Measurements from ENCODE around the gene SALL4. TPM values are rescaled to one million over a fixed set of nuclear protein-coding genes. Genes with fewer than 3 reads are reported as not detected.

Gene SALL4
- total and polyA plus RNA-seq, 2 of the 8 experiments (the other 6 are each of a cell fraction or from before 2014, with no cell fraction given), result 108 to 235 TPM

- no peak overlapping the region for H3K23ac ChIP-seq (ENCODE audit: insufficient read length)
- H3K4me1 ChIP-seq (replicated peaks in 1 of 4; ENCODE audit: control insufficient read depth in 3 of 4, insufficient read depth in 4 of 4, low read length in 3 of 4), result no peaks in the 10 kb centered on the region
- no peaks in the 10 kb centered on the region for H3K23me2 ChIP-seq (ENCODE audit: low read depth, low read length)
- H2BK20ac ChIP-seq (ENCODE audit: low read length), result no peak overlapping the region
- no peaks in the 10 kb centered on the region for H3K36me3 ChIP-seq (ENCODE audit: control insufficient read depth in 2 of 4, insufficient read depth in 4 of 4, low read length in 3 of 4)
- H3K56ac ChIP-seq (replicated peaks; ENCODE audit: insufficient read length, low read depth, low read length), result no peak overlapping the region
- no peaks in the 10 kb centered on the region for H4K20me1 ChIP-seq (replicated peaks in 1 of 2; ENCODE audit: control insufficient read depth in 1 of 2, insufficient read depth in 2 of 2, low read length in 2 of 2)
- no peak overlapping the region for H3K4me3 ChIP-seq (ENCODE audit: extremely low read depth in 1 of 4, insufficient read depth in 2 of 4, low read depth in 3 of 4, low read length in 4 of 4)
- H3K27me3 ChIP-seq (replicated peaks in 1 of 4; ENCODE audit: control insufficient read depth in 3 of 4, extremely low read depth in 1 of 4, insufficient read depth in 3 of 4, low read length in 3 of 4), result no peaks in the 10 kb centered on the region
- no peak overlapping the region for H2BK5ac ChIP-seq (ENCODE audit: low read depth, low read length)
- POLR2A ChIA-PET (ENCODE audit: partially characterized antibody), result no interaction called here
- no peak overlapping the region for H4K8ac ChIP-seq (ENCODE audit: extremely low read depth, insufficient read depth, low read length)
- H3K18ac ChIP-seq (ENCODE audit: extremely low read depth, low read length), result no peak overlapping the region
- H2BK15ac ChIP-seq (ENCODE audit: low read length), result no peak overlapping the region
- no peak overlapping the region for H2AK5ac ChIP-seq (ENCODE audit: low read depth, low read length)
- no peaks in the 10 kb centered on the region for H3K79me2 ChIP-seq (ENCODE audit: control insufficient read depth in 1 of 2, insufficient read depth in 2 of 2, low read length in 2 of 2)
- H3K9me3 ChIP-seq (ENCODE audit: insufficient read depth in 2 of 2, low read depth in 1 of 2, low read length in 1 of 2), result no peaks in the 10 kb centered on the region
- H3K4me2 ChIP-seq (ENCODE audit: insufficient read depth in 1 of 2, low read depth in 2 of 2, low read length in 2 of 2), result no peak overlapping the region
- no peak overlapping the region for H4K91ac ChIP-seq (replicated peaks; ENCODE audit: insufficient read length, low read length)
- FAIRE-seq (no peak), DNase-seq (ENCODE audit: low read depth in 1 of 2, low spot score in 2 of 2) (no peak)
- H2BK12ac ChIP-seq (ENCODE audit: low read depth, low read length), result no peak overlapping the region
- CTCF ChIA-PET (ENCODE audit: partially characterized antibody), result no interaction called here
- H3K9ac ChIP-seq (replicated peaks in 1 of 4; ENCODE audit: extremely low read depth in 1 of 4, low read depth in 3 of 4, low read length in 3 of 4), result no peak overlapping the region
- H2AFZ ChIP-seq (ENCODE audit: low read length), result no peak overlapping the region
- no peak overlapping the region for H3K27ac ChIP-seq (ENCODE audit: low read depth, low read length)
- no peak overlapping the region for H3K4ac ChIP-seq (replicated peaks; ENCODE audit: insufficient read length, low read depth, low read length)
- no peak overlapping the region for H2BK120ac ChIP-seq (replicated peaks; ENCODE audit: low read depth, low read length)
- no peak overlapping the region for H4K5ac ChIP-seq (ENCODE audit: insufficient read length, low read depth, low read length)
- WGBS, 2 experiments (ENCODE audit: extremely low coverage in 1 of 2, insufficient coverage in 1 of 2, insufficient read length in 1 of 2, insufficient replicate concordance in 2 of 2, low coverage in 1 of 2, low lambda C conversion rate in 2 of 2, missing lambda C conversion rate in 1 of 2), result 96% methylated on average over 5 of the region's 5 CpGs; no CpG with 5 or more reads in 1 of the 2 experiments
- H3K14ac ChIP-seq (ENCODE audit: insufficient read length), result no peak overlapping the region
- H3K79me1 ChIP-seq (ENCODE audit: low read depth, low read length), result no peaks in the 10 kb centered on the region
- TF ChIP-seq EZH2 (IDR thresholded peaks at IDR 0.05; ENCODE audit: low read depth, low read length, severe bottlenecking) (no peak), JUND (IDR thresholded peaks at IDR 0.05; ENCODE audit: low read length) (no peak), ATF3 (IDR thresholded peaks at IDR 0.05; ENCODE audit: insufficient read depth, low read depth, low read length) (no peak), POLR2A (IDR thresholded peaks at IDR 0.05; ENCODE audit: control extremely low read depth in 1 of 2, low read depth in 2 of 2, low read length in 2 of 2) (no peak), RXRA (IDR thresholded peaks at IDR 0.05; ENCODE audit: insufficient read depth, low read depth, low read length) (no peak), EGR1 (IDR thresholded peaks at IDR 0.05; ENCODE audit: borderline replicate concordance, low read depth, low read length) (no peak), JUN (IDR thresholded peaks at IDR 0.05; ENCODE audit: low read depth, low read length) (no peak), MAX (IDR thresholded peaks at IDR 0.05) (no peak), NRF1 (IDR thresholded peaks at IDR 0.05; ENCODE audit: low read depth, low read length) (no peak), NANOG (IDR thresholded peaks at IDR 0.05; ENCODE audit: insufficient read depth, low read depth, low read length, poor library complexity, severe bottlenecking) (no peak), SIRT6 (IDR thresholded peaks at IDR 0.05; ENCODE audit: low read length) (no peak), TAF1 (IDR thresholded peaks at IDR 0.05; ENCODE audit: low read depth, low read length) (no peak), TEAD4 (IDR thresholded peaks at IDR 0.05; ENCODE audit: low read depth, low read length) (no peak), SIX5 (IDR thresholded peaks at IDR 0.05; ENCODE audit: low read depth, low read length) (no peak), KDM1A (IDR thresholded peaks at IDR 0.05; ENCODE audit: borderline replicate concordance, low read length) (no peak), YY1 (IDR thresholded peaks at IDR 0.05; ENCODE audit: low read depth, low read length) (no peak)
These were observed 38.5 kb upstream of the SALL4 start for GRCh38 chr20:51840865-51841264.
